Esophagus (tissue), 2 donors: Measurements from ENCODE around the gene TGFA. TPM values are rescaled to one million over a fixed set of nuclear protein-coding genes. Genes with fewer than 3 reads are reported as not detected.

Source experiments
- H3K27ac ChIP-seq, 2 donors: one replicate each; pipeline ENCODE4 v1.5.1; 2013; ENCODE audit warnings: low read depth in 2 of 2, mild to moderate bottlenecking in 2 of 2, inconsistent platforms in 1 of 2, low read length in 1 of 2, moderate library complexity in 1 of 2
- H3K27me3 ChIP-seq, 2 donors: one replicate each; pipeline ENCODE4 v1.6.1; 2013; ENCODE audit warnings: low read length in 2 of 2, control low read depth in 1 of 2, mild to moderate bottlenecking in 1 of 2; ENCODE audit not compliant: insufficient read depth in 2 of 2, control insufficient read depth in 1 of 2
- H3K36me3 ChIP-seq, 2 donors: one replicate each; pipeline ENCODE4 v1.6.1; 2013; ENCODE audit warnings: low read length in 1 of 2; ENCODE audit not compliant: control insufficient read depth in 2 of 2, insufficient read depth in 2 of 2
- H3K4me1 ChIP-seq, 2 donors: one replicate each; pipeline ENCODE4 v1.6.1; 2013; ENCODE audit warnings: low read length in 1 of 2; ENCODE audit not compliant: control insufficient read depth in 2 of 2, insufficient read depth in 2 of 2
- H3K4me3 ChIP-seq, 2 donors: one replicate each; pipeline ENCODE4 v1.5.1; 2013; ENCODE audit warnings: low read length in 2 of 2, mild to moderate bottlenecking in 2 of 2, low read depth in 1 of 2, moderate library complexity in 1 of 2
- H3K9me3 ChIP-seq, 2 donors: one replicate each; pipeline ENCODE4 v1.6.1; 2013; ENCODE audit warnings: mild to moderate bottlenecking in 2 of 2, low read depth in 1 of 2, low read length in 1 of 2, moderate library complexity in 1 of 2; ENCODE audit not compliant: control insufficient read depth in 2 of 2, insufficient read depth in 1 of 2
- WGBS, 2 donors: extraction: QIAGEN DNeasy Blood & Tissue Kit; methylation state at CpG; one replicate each; pipeline ENCODE4 v1.1.7; 2013; 5-methylcytosine and 5-hydroxymethylcytosine counted together
- polyA plus RNA-seq, 2 donors: library from polyadenylated mRNA; stranded (reverse); fragments of 200-250 nt; gene quantifications; one replicate each; pipeline ENCODE4 v1.2.3, GENCODE V29; 2013
- donor health status: healthy with polysubstance abuse.
- donor health status: Bipolar disorder and iron deficiency.

TGFA gene
- polyA plus RNA-seq, 2 donors: 16.3 to 24.7 TPM

GRCh38 chr2:70474256-70474848 is 79.3 kb downstream of the TGFA start:
- 74 to 80% methylated on average over 1 of the region's 1 CpG for WGBS, 2 donors

DNA sequence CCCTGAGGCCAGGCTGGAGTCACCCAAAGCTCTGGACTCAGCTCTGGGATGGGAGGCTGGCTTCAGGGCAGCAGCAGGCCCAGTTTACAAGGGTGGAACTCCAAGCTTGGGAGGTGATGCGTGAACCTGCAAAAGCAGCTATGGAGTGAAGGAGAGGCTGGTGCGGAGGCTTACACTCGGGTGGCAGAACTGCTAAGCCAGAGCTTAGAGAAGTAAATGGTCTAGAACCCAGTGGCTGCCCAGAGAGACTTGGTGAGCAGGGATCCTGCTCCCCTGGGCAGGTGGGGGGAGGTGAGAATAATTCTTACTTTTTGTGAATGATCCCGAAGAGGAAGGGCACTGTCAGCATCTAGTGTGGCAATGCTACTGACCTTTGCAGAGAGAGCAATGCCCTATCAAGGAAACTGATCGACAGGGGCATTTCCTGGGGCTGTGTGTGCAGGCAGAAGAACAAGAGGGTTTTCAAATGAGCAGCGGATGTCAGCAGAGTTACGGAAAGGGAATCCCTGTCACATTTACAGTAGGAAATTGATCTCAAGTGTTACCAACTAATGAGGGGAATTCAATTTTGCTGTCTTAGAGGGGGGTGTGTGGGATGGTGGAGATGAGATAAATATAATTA is 80.4 kb downstream of the TGFA start:
- no peak overlapping the region for H3K4me3 ChIP-seq
- no peaks in the 10 kb centered on the region for H3K36me3 ChIP-seq
- H3K27me3 ChIP-seq: no peaks in the 10 kb centered on the region
- no peaks in the 10 kb centered on the region for H3K9me3 ChIP-seq
- 73 to 77% methylated on average over 7 of the region's 7 CpGs for WGBS, 2 donors
- no peaks in the 10 kb centered on the region for H3K4me1 ChIP-seq
- no peak overlapping the region for H3K27ac ChIP-seq

More at GRCh38 chr2:70474256-70474848, 79.3 kb downstream of the TGFA start:
- no peaks in the 10 kb centered on the region for H3K36me3 ChIP-seq
- no peak overlapping the region for H3K27ac ChIP-seq
- no peaks in the 10 kb centered on the region for H3K9me3 ChIP-seq
- no peak overlapping the region for H3K4me3 ChIP-seq
- H3K27me3 ChIP-seq: no peaks in the 10 kb centered on the region
- no peaks in the 10 kb centered on the region for H3K4me1 ChIP-seq

GRCh38 chr2:70472221-70472890 is 81.3 kb downstream of the TGFA start:
- Histone ChIP-seq H3K36me3 (no peaks in the 10 kb centered on the region), H3K9me3 (no peaks in the 10 kb centered on the region), H3K27ac (no peak overlapping the region), H3K4me1 (no peaks in the 10 kb centered on the region), H3K4me3 (no peak overlapping the region), H3K27me3 (no peaks in the 10 kb centered on the region)
- WGBS, 2 donors: 72 to 75% methylated on average over 9 of the region's 9 CpGs

DNA sequence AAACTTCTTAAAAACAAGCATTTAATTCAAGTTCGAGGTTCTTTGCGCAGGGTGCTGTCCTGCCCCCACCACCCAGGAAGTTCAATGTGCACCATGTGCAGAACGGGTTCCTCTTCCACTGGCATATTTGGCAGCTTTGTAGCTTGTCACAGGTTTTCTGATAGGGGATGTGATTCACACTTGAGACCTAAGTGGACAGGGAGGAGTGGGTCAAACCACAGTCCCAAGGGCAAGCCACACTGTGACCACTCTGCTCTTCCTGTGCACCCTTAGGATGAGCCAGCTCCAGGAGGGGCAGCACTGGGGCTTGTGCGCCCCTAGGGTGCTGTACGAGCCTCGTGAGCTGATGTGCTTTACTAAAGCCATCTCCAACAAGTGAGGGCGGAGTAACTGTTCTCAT is 82.5 kb downstream of the TGFA start:
- Histone ChIP-seq H3K36me3 (no peaks in the 10 kb centered on the region), H3K9me3 (no peaks in the 10 kb centered on the region), H3K4me3 (no peak overlapping the region), H3K27ac (no peak overlapping the region), H3K4me1 (no peaks in the 10 kb centered on the region), H3K27me3 (no peaks in the 10 kb centered on the region)
- 84 to 86% methylated on average over 7 of the region's 7 CpGs for WGBS, 2 donors

GRCh38 chr2:70469961-70470360 is 83.7 kb downstream of the TGFA start:
- Histone ChIP-seq H3K9me3 (no peaks in the 10 kb centered on the region), H3K4me3 (no peak overlapping the region), H3K27me3 (no peaks in the 10 kb centered on the region), H3K4me1 (no peaks in the 10 kb centered on the region), H3K27ac (no peak overlapping the region), H3K36me3 (no peaks in the 10 kb centered on the region)
- WGBS, 2 donors: 72 to 76% methylated on average over 7 of the region's 7 CpGs

DNA sequence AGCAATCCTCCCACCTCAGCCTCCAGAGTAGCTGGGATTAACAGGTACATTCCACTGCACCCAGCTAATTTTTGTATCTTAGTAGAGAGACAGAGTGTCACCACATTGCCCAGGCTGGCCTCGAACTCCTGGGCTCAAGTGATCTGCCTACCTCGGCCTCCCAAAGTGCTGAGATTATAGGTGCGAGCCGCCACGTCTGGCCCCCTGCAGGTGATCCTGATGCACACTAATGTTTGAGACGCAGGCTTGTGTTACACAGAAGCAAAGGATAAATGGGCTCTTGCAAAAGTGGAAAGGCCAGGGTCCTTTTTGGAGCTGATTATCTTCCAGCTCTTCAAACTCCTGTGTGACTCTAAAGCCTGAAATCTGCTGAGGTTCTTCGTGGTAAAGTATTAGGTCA is 84.2 kb downstream of the TGFA start:
- 89 to 93% methylated on average over 7 of the region's 7 CpGs for WGBS, 2 donors
- no peak overlapping the region for H3K27ac ChIP-seq
- H3K27me3 ChIP-seq: no peaks in the 10 kb centered on the region
- H3K4me1 ChIP-seq: no peaks in the 10 kb centered on the region
- H3K36me3 ChIP-seq: no peaks in the 10 kb centered on the region
- no peaks in the 10 kb centered on the region for H3K9me3 ChIP-seq
- no peak overlapping the region for H3K4me3 ChIP-seq

DNA sequence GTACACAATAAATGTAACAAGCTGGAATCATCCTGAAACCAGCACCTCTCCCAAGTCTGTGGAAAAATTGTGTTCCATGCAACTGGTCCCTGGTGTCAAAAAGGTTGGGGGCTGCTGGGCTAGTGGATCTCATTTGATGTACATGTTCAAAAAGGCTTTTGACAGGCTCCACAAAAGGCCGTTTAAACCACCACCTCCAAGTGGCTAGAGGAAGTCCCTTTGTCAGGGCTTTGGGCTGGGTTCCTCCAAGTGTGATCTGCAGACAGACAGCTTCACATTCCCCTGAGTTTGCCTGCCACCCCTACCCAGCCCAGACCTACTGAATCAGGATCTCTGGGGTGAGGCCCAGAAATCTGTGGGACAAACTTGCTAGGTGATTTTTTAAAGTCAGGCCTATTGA is 84.7 kb downstream of the TGFA start:
- H3K4me3 ChIP-seq: no peak overlapping the region
- no peaks in the 10 kb centered on the region for H3K9me3 ChIP-seq
- H3K27me3 ChIP-seq: no peaks in the 10 kb centered on the region
- peaks cover 0 to 1% of the 10 kb centered on the region in 2 donors for H3K36me3 ChIP-seq
- WGBS, 2 donors: 61 to 67% methylated on average over 1 of the region's 1 CpG
- no peaks in the 10 kb centered on the region for H3K4me1 ChIP-seq
- H3K27ac ChIP-seq: no peak overlapping the region

- H3K4me1 ChIP-seq: no peaks in the 10 kb centered on the region
- H3K27me3 ChIP-seq: no peaks in the 10 kb centered on the region
- H3K27ac ChIP-seq: no peak overlapping the region
- no peak overlapping the region for H3K4me3 ChIP-seq
- no peaks in the 10 kb centered on the region for H3K9me3 ChIP-seq
- 77 to 80% methylated on average over 10 of the region's 10 CpGs for WGBS, 2 donors
- peaks cover 0 to 3% of the 10 kb centered on the region in 2 donors for H3K36me3 ChIP-seq
Observed at GRCh38 chr2:70467831-70468779, 85.5 kb downstream of the TGFA start.

GRCh38 chr2:70467237-70467636 is 86.4 kb downstream of the TGFA start:
- no peaks in the 10 kb centered on the region for H3K4me1 ChIP-seq
- H3K27ac ChIP-seq: no peak overlapping the region
- no peaks in the 10 kb centered on the region for H3K27me3 ChIP-seq
- H3K36me3 ChIP-seq: peaks cover 0 to 7% of the 10 kb centered on the region in 2 donors
- no peaks in the 10 kb centered on the region for H3K9me3 ChIP-seq
- WGBS, 2 donors: 79 to 91% methylated on average over 3 of the region's 3 CpGs
- no peak overlapping the region for H3K4me3 ChIP-seq
